Memory B cell (primary cell): ENCODE results near the gene COL9A3.

Experiments used
- ATAC-seq: fragments of 150-1000 bp; cut with Tn5 transposase; 2 replicates; pipeline ENCODE4 v1.10.0; 2021; ENCODE audit warnings: low read depth, mild to moderate bottlenecking, moderate library complexity
- DNase-seq, 2 donors: peaks; one replicate each; pipeline ENCODE4 v3.0.0; 2022; ENCODE audit warnings: low spot score in 2 of 2
- H3K27ac Mint-ChIP-seq: one replicate; pipeline ENCODE4 v1.8.0; 2022; ENCODE audit warnings: mild to moderate bottlenecking, moderate library complexity, mixed read lengths
- H3K27me3 Mint-ChIP-seq: one replicate; pipeline ENCODE4 v1.8.0; 2022; ENCODE audit warnings: mixed read lengths
- H3K36me3 Mint-ChIP-seq: one replicate; pipeline ENCODE4 v1.8.0; 2022; ENCODE audit warnings: mild to moderate bottlenecking, mixed read lengths
- H3K4me1 Mint-ChIP-seq: one replicate; pipeline ENCODE4 v1.8.0; 2022; ENCODE audit warnings: mixed read lengths
- H3K4me3 Mint-ChIP-seq: one replicate; pipeline ENCODE4 v1.8.0; 2022; ENCODE audit warnings: mild to moderate bottlenecking, moderate library complexity, mixed read lengths
- H3K9me3 Mint-ChIP-seq: one replicate; pipeline ENCODE4 v1.8.0; 2022; ENCODE audit warnings: mixed read lengths

The COL9A3 gene

GRCh38 chr20:62817975-62818591, 1.2 kb downstream of the COL9A3 start:
- Mint-ChIP-seq H3K36me3 (no peaks in the 10 kb centered on the region), H3K9me3 (no peaks in the 10 kb centered on the region), H3K27ac (no peak overlapping the region), H3K4me1 (peaks cover 5% of the 10 kb centered on the region), H3K27me3 (peaks cover 10% of the 10 kb centered on the region), H3K4me3 (peak overlapping the region; percentile 8)
- no peak for ATAC-seq
- no peak for DNase-seq

GRCh38 chr20:62818592-62819493, 2.0 kb downstream of the COL9A3 start:
- H3K4me1 Mint-ChIP-seq, result peaks cover 5% of the 10 kb centered on the region
- no peak overlapping the region for H3K27ac Mint-ChIP-seq
- no peaks in the 10 kb centered on the region for H3K36me3 Mint-ChIP-seq
- ATAC-seq, result no peak
- peaks cover 10% of the 10 kb centered on the region for H3K27me3 Mint-ChIP-seq
- H3K4me3 Mint-ChIP-seq, result no peak overlapping the region
- no peak for DNase-seq
- H3K9me3 Mint-ChIP-seq, result no peaks in the 10 kb centered on the region

DNA sequence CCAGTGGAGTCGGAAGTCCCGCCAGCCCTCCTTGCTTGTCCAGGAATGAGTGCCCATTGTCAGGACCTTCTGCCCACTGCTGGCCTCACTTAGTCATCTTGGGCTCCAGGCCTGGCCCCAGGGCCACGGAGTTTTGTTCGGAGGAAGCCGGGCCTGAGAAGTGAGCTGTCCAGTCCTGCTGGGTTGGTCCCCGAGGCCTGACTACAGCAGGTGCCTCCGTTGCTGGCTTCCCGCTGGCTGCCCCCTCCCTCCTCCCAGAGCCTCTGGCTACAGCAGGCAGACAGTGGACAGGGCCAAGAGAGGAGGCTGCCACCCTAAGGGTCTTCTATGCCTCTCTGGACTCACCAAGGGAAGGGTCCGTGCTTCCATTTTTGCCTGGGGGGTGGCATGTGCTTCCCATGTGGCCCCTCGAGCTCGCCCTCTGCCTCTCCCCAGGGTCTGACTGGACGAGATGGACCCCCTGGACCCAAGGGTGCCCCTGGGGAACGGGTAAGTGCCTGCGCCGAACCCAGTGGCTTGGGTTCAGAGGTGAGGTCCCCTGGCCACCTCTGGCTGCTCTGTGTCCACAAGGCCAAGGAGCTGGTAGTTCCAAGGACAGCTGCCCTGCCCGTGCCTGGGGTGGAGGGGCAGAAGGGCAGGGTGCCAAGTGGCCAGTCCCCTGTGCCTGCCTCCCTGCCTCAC, 2.8 kb downstream of the COL9A3 start:
- no peak for DNase-seq
- Mint-ChIP-seq H3K27me3 (peaks cover 8% of the 10 kb centered on the region), H3K36me3 (no peaks in the 10 kb centered on the region), H3K4me3 (no peak overlapping the region), H3K4me1 (peaks cover 2% of the 10 kb centered on the region), H3K27ac (no peak overlapping the region), H3K9me3 (no peaks in the 10 kb centered on the region)
- ATAC-seq, result no peak

DNA sequence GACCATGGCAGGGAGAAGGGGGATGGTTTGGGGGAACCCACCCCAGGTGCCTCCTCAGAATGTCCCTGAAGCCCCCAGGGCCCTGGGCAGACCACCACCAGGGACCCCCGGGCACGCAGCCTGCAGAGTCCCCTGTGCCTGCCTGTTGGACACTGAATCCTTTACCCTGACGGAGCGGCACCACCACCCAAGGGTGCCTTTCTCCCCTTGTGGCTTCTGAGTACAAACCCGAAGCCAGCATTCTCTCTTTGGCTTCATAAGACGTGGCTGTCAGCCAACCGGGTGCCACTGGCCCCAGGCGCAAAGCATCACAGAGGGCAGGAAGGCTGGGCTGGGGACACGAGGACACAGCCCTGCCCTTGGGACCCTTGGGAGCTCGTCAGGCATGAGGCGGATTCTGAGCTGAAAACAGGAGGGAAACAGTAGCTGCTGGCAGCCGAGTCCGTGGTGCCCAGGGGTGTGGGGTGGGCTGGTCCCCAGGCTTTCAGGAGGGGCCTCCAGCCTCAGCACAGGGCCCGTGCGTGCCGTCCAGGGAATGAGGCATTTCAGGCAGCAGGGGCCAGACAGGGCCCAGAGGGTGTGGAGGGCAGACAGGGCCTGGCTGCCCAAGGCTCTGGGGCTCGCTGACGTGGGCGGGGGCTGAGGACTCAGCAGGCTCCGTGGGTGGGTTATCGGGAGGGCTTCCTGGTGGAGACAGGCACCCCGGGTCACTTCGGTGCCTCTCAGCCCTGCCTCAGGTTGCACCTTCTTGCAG, 3.5 kb downstream of the COL9A3 start:
- Mint-ChIP-seq H3K4me1 (peaks cover 2% of the 10 kb centered on the region), H3K4me3 (no peak overlapping the region), H3K36me3 (no peaks in the 10 kb centered on the region), H3K27me3 (peaks cover 5% of the 10 kb centered on the region), H3K9me3 (no peaks in the 10 kb centered on the region), H3K27ac (no peak overlapping the region)
- DNase-seq (no peak), ATAC-seq (no peak)

- Mint-ChIP-seq H3K4me3 (no peak overlapping the region), H3K9me3 (no peaks in the 10 kb centered on the region), H3K27ac (no peak overlapping the region), H3K36me3 (no peaks in the 10 kb centered on the region), H3K27me3 (peaks cover 2% of the 10 kb centered on the region), H3K4me1 (peaks cover 2% of the 10 kb centered on the region)
- no peak for DNase-seq
- ATAC-seq, result no peak
Observed at GRCh38 chr20:62820962-62821725, 4.3 kb downstream of the COL9A3 start.

DNA sequence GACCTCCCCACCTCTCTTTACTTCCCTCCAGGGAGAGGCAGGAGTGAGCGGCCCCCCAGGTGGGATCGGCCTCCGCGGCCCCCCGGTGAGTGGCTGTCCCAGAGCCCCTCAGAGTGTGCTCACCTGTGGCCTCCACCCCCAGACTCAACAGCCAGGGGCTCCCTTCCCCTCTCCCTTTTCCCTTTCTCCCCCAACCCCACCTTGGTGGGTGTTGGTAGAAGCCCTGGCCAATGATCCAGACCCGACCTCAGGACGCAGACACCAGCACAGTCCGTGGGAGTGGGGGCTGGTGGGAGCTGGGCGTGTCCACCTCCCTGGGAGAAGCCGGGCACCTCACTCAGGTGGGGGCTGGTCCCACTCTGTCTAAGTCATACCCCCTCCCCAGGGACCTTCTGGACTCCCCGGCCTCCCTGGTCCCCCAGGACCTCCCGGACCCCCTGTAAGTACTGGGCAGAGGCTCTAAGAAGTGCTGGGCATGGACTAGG, 4.9 kb downstream of the COL9A3 start:
- DNase-seq, result no peak
- ATAC-seq, result no peak
- Mint-ChIP-seq H3K4me1 (peaks cover 2% of the 10 kb centered on the region), H3K36me3 (no peaks in the 10 kb centered on the region), H3K27ac (no peak overlapping the region), H3K4me3 (no peak overlapping the region), H3K27me3 (peaks cover 2% of the 10 kb centered on the region), H3K9me3 (no peaks in the 10 kb centered on the region)

DNA sequence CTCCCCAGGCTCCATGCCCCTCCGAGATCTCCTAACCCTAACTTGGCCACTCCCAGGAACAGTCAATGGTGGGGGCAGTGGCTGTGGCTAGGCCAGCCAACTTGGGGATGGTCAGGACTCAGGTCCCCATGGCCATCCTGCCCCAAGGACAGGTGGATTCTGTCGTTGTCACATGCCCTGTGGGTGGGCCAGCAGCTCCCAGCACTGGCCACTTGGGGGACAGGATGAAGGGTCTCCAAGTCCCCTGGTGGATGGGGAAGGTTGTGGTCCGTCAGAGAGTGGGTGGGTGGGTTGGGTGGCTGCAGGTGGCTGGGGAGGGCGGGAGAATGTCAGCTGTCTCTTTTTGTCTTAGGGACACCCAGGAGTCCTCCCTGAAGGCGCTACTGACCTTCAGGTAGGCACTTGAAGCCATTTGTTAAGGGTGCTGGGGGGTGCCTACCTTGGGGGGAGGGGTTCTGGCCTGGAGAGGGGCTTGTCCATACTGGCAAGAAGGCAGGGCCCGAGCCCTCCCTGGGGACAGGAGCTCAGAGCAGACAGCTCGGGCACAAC, 5.5 kb downstream of the COL9A3 start:
- no peak for ATAC-seq
- Mint-ChIP-seq H3K9me3 (no peaks in the 10 kb centered on the region), H3K36me3 (no peaks in the 10 kb centered on the region), H3K27ac (no peak overlapping the region), H3K27me3 (peaks cover 2% of the 10 kb centered on the region), H3K4me3 (no peak overlapping the region), H3K4me1 (peaks cover 2% of the 10 kb centered on the region)
- DNase-seq, result no peak

DNA sequence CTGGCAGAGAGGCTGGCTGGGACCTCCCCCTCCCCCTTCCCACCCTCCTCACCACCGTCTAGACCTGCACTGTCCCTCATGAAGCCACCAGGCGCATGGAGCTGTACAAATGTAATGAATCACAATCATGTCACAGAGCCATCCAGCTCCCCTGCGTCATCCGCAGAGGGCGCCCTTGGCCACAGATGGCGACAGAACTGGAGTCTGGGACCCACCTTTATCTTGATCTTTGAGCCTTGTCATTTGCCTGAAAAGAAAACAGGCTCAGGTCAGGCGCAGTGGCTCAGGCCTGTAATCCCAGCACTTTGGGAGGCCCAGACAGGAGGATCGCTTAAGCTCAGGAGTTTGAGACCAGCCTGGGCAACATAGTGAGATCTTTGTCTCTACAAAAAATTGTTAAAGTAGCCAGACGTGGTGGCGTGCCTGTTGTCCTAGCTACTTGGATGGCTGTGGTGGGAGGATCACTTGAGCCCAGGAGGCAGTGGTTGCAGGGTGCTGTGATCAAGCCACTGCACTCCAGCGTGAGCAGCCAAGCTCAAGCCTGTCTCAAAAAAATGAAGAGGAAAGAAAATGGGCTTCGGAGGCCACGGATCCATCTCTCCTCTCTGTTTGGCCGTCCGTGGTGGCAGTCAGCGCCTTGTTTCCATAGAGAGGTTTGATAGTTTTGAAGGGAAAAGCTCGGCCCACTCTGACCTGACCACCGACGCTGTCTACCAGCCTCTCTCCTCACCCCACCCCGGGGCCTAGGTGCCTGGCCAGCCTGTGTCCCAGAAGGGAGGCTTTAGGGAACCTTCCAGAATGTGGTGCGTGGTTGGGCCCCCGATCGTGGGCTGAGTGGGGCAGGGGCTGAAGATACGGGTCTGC, 6.2 kb downstream of the COL9A3 start:
- Mint-ChIP-seq H3K27me3 (peaks cover 2% of the 10 kb centered on the region), H3K9me3 (no peaks in the 10 kb centered on the region), H3K4me3 (peak overlapping the region; percentile 46), H3K4me1 (peaks cover 2% of the 10 kb centered on the region), H3K27ac (no peak overlapping the region), H3K36me3 (no peaks in the 10 kb centered on the region)
- DNase-seq, result peak in 1 of 2 donors; percentile 49
- peak; percentile 49 for ATAC-seq

- no peak overlapping the region for H3K4me3 Mint-ChIP-seq
- peaks cover 2% of the 10 kb centered on the region for H3K27me3 Mint-ChIP-seq
- peaks cover 2% of the 10 kb centered on the region for H3K4me1 Mint-ChIP-seq
- H3K36me3 Mint-ChIP-seq, result no peaks in the 10 kb centered on the region
- H3K27ac Mint-ChIP-seq, result no peak overlapping the region
- DNase-seq (no peak), ATAC-seq (no peak)
- H3K9me3 Mint-ChIP-seq, result no peaks in the 10 kb centered on the region
Observed at GRCh38 chr20:62823688-62824475, 7.0 kb downstream of the COL9A3 start.

DNA sequence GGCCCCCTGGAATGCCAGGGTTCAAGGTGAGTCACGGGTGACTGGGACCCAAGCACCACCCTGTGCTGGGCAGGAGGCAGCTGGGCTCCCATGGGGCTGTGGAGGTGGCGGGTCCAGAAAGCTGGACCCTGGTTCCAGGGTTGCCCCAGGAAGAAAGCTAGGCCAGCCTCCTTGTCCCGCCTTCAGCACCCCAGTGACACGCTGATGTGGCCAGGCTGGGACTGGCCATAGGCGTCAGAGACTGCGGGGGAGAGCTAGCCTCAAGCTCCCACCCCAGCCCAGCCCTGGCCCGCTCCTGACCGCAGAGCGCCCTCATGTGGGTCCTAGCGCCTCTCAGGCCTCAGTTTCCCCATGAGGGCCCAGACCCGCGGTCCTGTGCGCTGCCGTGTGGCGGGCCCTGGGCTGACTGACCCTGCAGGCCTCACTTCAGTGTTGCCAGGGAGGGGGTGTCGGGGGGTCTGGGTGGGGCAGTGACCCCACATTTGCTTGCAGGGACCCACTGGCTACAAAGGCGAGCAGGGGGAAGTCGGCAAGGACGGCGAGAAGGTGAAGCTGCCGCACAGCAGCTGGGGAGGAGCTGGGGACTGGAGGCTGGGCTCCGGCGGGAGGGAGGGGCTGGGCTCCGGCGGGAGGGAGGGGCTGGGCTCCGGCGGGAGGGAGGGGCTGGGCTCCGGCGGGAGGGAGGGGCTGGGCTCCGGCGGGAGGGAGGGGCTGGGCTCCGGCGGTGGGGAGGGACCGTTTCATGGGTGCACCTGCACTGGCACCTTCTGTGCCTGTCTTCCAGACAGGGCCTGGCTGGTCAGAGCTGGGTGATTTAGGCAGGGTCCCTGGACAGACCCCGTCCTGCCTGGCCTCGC, 7.9 kb downstream of the COL9A3 start:
- H3K9me3 Mint-ChIP-seq, result no peaks in the 10 kb centered on the region
- H3K4me3 Mint-ChIP-seq, result peak overlapping the region; percentile 76
- DNase-seq, result peak in 1 of 2 donors; percentile 47
- H3K36me3 Mint-ChIP-seq, result no peaks in the 10 kb centered on the region
- H3K27ac Mint-ChIP-seq, result no peak overlapping the region
- H3K4me1 Mint-ChIP-seq, result peaks cover 2% of the 10 kb centered on the region
- ATAC-seq, result peak; percentile 71
- peaks cover 2% of the 10 kb centered on the region for H3K27me3 Mint-ChIP-seq

GRCh38 chr20:62825333-62825985, 8.6 kb downstream of the COL9A3 start:
- H3K27ac Mint-ChIP-seq, result no peak overlapping the region
- no peaks in the 10 kb centered on the region for H3K9me3 Mint-ChIP-seq
- peaks cover 2% of the 10 kb centered on the region for H3K4me1 Mint-ChIP-seq
- ATAC-seq (no peak), DNase-seq (no peak)
- no peak overlapping the region for H3K4me3 Mint-ChIP-seq
- no peaks in the 10 kb centered on the region for H3K27me3 Mint-ChIP-seq
- H3K36me3 Mint-ChIP-seq, result no peaks in the 10 kb centered on the region
